CD8-positive, alpha-beta memory T cell (primary cell): Measurements from ENCODE around the gene XIRP1. TPM values are rescaled to one million over a fixed set of nuclear protein-coding genes. Genes with fewer than 3 reads are reported as not detected.
"Not testable (repeated sequence)": the region's sequence is repeated elsewhere in the genome, so short reads cannot be mapped to it uniquely, and the experiment has no call there.

Source experiments
- CTCF ChIA-PET: fragments of 350-600 bp; sonication (Branson Sonifier 250); formaldehyde crosslinking; loops from one replicate; lab custom pipeline; 2021; ENCODE audit warnings: antibody characterized with exemption; lab: Charles Lee
- POLR2A ChIA-PET: fragments of 350-600 bp; sonication (Branson Sonifier 250); formaldehyde crosslinking; loops from one replicate; lab custom pipeline; 2021; ENCODE audit warnings: antibody characterized with exemption; lab: Charles Lee
- DNase-seq, 5 donors: peaks; one replicate each; pipeline versions ENCODE4 v3.0.0 to v3.0.0-alpha.2; 2020 to 2022; ENCODE audit warnings: mixed read lengths in 1 of 5
- H3K27ac ChIP-seq: one replicate; pipeline ENCODE4 v1.7.0; 2013; ENCODE audit warnings: low read depth, mild to moderate bottlenecking, low read length, moderate library complexity
- H3K27me3 ChIP-seq: 2 replicates; pipeline ENCODE4 v1.7.0; 2013; ENCODE audit warnings: low read length, mild to moderate bottlenecking; ENCODE audit not compliant: insufficient read depth, poor library complexity, severe bottlenecking
- H3K36me3 ChIP-seq: 2 replicates; pipeline ENCODE4 v1.7.0; 2013; ENCODE audit warnings: mild to moderate bottlenecking, low read length, moderate library complexity; ENCODE audit not compliant: insufficient read depth
- H3K4me1 ChIP-seq: 2 replicates; pipeline ENCODE4 v1.7.0; 2013; ENCODE audit warnings: mild to moderate bottlenecking, low read length, moderate library complexity; ENCODE audit not compliant: insufficient read depth
- H3K4me3 ChIP-seq: 2 replicates; pipeline ENCODE4 v1.7.0; 2013; ENCODE audit warnings: mild to moderate bottlenecking, low read length
- H3K9me3 ChIP-seq: 2 replicates; pipeline ENCODE4 v1.7.0; 2013; ENCODE audit warnings: mild to moderate bottlenecking, low read length
- H3K27ac Mint-ChIP-seq, 8 donors: one replicate each; pipeline ENCODE4 v1.8.0; 2020 to 2021; ENCODE audit warnings: mixed read lengths in 8 of 8, mild to moderate bottlenecking in 6 of 8, inconsistent platforms in 3 of 8, moderate library complexity in 3 of 8
- H3K27me3 Mint-ChIP-seq, 2 donors: one replicate each; pipeline ENCODE4 v1.8.0; 2020 to 2021; ENCODE audit warnings: mixed read lengths in 2 of 2, mild to moderate bottlenecking in 1 of 2, moderate library complexity in 1 of 2
- H3K36me3 Mint-ChIP-seq, 3 donors: one replicate each; pipeline ENCODE4 v1.8.0; 2020 to 2021; ENCODE audit warnings: mixed read lengths in 3 of 3, inconsistent platforms in 1 of 3, mild to moderate bottlenecking in 1 of 3
- H3K4me1 Mint-ChIP-seq, 3 donors: one replicate each; pipeline ENCODE4 v1.8.0; 2020 to 2021; ENCODE audit warnings: mixed read lengths in 3 of 3, inconsistent platforms in 1 of 3, mild to moderate bottlenecking in 1 of 3
- H3K4me3 Mint-ChIP-seq, 7 donors: one replicate each; pipeline ENCODE4 v1.8.0; 2020 to 2021; ENCODE audit warnings: mixed read lengths in 7 of 7, mild to moderate bottlenecking in 6 of 7, moderate library complexity in 4 of 7, inconsistent platforms in 2 of 7
- H3K9me3 Mint-ChIP-seq, 5 donors: one replicate each; pipeline ENCODE4 v1.8.0; 2020 to 2022; ENCODE audit warnings: mixed read lengths in 5 of 5, mild to moderate bottlenecking in 3 of 5, moderate library complexity in 2 of 5, inconsistent platforms in 1 of 5
- polyA plus RNA-seq: library from polyadenylated mRNA; unstranded; fragments of 300-500 nt; fragmentation: Illumina TruSeq; gene quantifications from one replicate; pipeline ENCODE4 v1.2.3, GENCODE V29; 2021
- total RNA-seq, 2 experiments: library from RNA; stranded (reverse); gene quantifications; one replicate each; pipeline ENCODE4 v1.2.3, GENCODE V29; 2021

XIRP1 gene
- total and polyA plus RNA-seq, 3 experiments from 2014 or later, result 4.1 to 5.3 TPM; not detected in 1

DNA sequence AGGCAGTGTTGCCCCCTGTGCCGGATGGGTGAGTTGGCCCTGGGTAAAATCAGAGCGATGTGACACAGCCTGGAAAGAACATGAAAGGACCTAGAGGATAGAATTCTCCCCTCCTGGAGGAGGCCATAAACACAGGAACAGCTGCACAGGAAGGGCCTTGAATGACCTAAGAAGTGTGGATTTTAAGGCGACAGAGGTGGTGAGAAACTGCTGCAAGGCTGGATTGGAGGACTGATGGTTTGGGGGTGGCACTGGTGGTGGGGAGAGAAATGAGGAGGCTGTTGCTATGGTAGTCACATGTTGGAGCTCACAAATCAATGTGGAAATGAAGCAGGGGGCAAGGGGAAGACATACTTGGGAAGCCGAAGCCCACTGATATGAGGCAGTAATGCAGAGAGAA lies 13.8 kb downstream of the XIRP1 start:
- CTCF ChIA-PET, result interaction anchor here (1.0 to 2.6 kb wide), 5 partner anchors 9 to 114 kb away, joined by 3 to 10 read pairs (median 4); no protein-coding TSS in a partner anchor

DNA sequence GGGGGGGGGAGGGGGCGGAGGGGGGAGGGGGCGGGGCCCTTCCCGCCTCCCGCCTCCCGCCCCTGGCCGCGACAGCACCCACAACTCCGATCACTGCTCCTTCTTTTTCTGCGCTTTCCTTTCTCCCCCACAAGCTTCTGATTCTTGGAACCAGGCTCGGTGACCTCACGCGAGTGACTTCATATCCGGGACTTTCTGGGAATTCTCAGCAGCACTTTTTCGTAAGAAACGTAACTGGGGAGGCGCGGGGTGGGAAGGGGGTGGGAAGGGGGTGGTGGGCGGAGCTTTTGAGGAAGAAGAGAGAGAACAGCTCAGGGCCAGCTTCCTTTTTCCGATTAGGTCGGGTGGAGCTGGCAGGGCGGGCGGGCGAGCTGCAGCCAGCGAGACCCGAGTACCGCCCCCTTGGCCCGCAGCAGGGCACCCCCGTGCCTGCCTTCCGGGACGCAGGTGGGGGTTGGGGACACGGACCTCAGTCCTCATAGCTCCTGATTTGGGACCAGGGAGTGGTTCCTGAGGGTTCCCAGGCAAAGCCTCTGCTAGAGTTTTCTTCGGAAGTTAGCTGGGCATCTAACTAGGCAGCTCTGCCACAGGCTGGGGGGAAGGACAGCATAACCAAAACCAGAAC lies 14.6 kb downstream of the XIRP1 start:
- H3K4me1 Mint-ChIP-seq, result peaks cover 36 to 37% (median 36%) of the 10 kb centered on the region in 3 donors
- H3K27ac ChIP-seq, result peak overlapping the region; percentile 67
- H3K9me3 Mint-ChIP-seq, result peaks cover 0 to 2% (median 0%) of the 10 kb centered on the region in 5 donors
- H3K4me1 ChIP-seq, result peaks cover 32% of the 10 kb centered on the region
- H3K27ac Mint-ChIP-seq, result peak overlapping the region; percentile 81 to 98 (median 94)
- ChIA-PET CTCF (interaction anchor here (1.0 to 2.6 kb wide), 5 partner anchors 8 to 114 kb away, joined by 3 to 10 read pairs (median 4); no protein-coding TSS in a partner anchor), POLR2A (interaction anchor here (1.0 kb wide), 1 partner anchor 27 kb away, joined by 3 read pairs; no protein-coding TSS in a partner anchor)
- H3K4me3 ChIP-seq, result peak overlapping the region; percentile 50
- no peaks in the 10 kb centered on the region for H3K36me3 Mint-ChIP-seq
- no peaks in the 10 kb centered on the region for H3K9me3 ChIP-seq
- H3K4me3 Mint-ChIP-seq, result peak overlapping the region; percentile 54 to 88 (median 79)
- peak; percentile 49 to 73 (median 57) for DNase-seq
- no peaks in the 10 kb centered on the region for H3K27me3 ChIP-seq
- H3K27me3 Mint-ChIP-seq, result no peaks in the 10 kb centered on the region
- no peaks in the 10 kb centered on the region for H3K36me3 ChIP-seq

More for the DNA sequence above, 13.8 kb downstream of the XIRP1 start:
- POLR2A ChIA-PET, result interaction anchor here (1.0 kb wide), 1 partner anchor 28 kb away, joined by 3 read pairs; no protein-coding TSS in a partner anchor
- Histone ChIP-seq H3K4me1 (peaks cover 32% of the 10 kb centered on the region), H3K36me3 (no peaks in the 10 kb centered on the region), H3K27me3 (no peaks in the 10 kb centered on the region), H3K4me3 (peak overlapping the region; percentile 50), H3K9me3 (no peaks in the 10 kb centered on the region), H3K27ac (peak overlapping the region; percentile 67)
- H3K9me3 Mint-ChIP-seq, result peaks cover 0 to 2% (median 0%) of the 10 kb centered on the region in 5 donors
- no peak for DNase-seq
- H3K27me3 Mint-ChIP-seq, result no peaks in the 10 kb centered on the region
- peaks cover 36 to 37% (median 36%) of the 10 kb centered on the region in 3 donors for H3K4me1 Mint-ChIP-seq
- peak overlapping the region; percentile 28 to 88 (median 57) for H3K4me3 Mint-ChIP-seq
- H3K36me3 Mint-ChIP-seq, result no peaks in the 10 kb centered on the region
- peak overlapping the region; percentile 24 to 98 (median 80) for H3K27ac Mint-ChIP-seq

DNA sequence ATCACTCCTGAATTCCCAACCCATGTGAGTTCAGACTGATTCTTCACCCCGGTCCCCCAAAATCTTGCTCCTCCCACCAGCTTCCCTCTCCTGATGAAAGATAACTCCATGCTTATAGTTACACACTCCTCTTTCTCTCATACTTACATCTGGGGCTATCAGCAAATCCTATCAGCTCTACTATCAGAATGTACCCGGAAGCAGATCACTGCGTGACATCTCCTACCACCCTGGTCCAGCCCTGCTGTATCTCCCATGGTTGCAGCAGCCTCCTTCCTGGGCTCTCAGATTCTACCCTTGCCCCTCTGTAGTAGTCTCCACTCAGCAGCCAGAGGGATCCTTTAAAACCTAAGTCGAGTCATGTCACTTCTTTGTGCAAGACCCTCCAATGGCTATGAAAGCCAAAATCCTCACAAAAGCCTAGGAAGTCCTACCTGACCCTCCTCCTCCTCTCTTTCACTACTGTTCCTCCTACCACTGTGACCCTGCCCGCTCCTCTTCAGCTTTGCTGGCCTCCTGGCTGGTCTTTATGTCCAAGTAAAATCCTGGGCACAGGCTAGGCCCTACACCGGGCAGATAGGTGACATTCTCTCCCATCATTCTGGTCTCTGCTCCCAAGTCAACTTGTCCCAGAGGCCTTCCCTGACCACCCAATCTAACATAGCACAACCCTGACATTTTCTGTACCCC lies 16.2 kb downstream of the XIRP1 start:
- ChIA-PET CTCF (interaction anchor here (0.8 to 2.6 kb wide), 3 partner anchors 14 to 112 kb away, joined by 3 to 10 read pairs (median 5); no protein-coding TSS in a partner anchor), POLR2A (interaction anchor here (0.6 kb wide), 1 partner anchor 18 kb away, joined by 3 read pairs; no protein-coding TSS in a partner anchor)
- Histone ChIP-seq H3K4me3 (no peak overlapping the region), H3K9me3 (no peaks in the 10 kb centered on the region), H3K4me1 (peaks cover 30% of the 10 kb centered on the region), H3K36me3 (no peaks in the 10 kb centered on the region), H3K27ac (no peak overlapping the region), H3K27me3 (no peaks in the 10 kb centered on the region)
- peaks cover 31 to 35% (median 33%) of the 10 kb centered on the region in 3 donors for H3K4me1 Mint-ChIP-seq
- DNase-seq, result no peak
- H3K4me3 Mint-ChIP-seq, result peak overlapping the region in 3 of 7 donors; percentile 26 to 54 (median 37)
- H3K36me3 Mint-ChIP-seq, result no peaks in the 10 kb centered on the region
- no peaks in the 10 kb centered on the region for H3K27me3 Mint-ChIP-seq
- peak overlapping the region; percentile 12 to 98 (median 88) for H3K27ac Mint-ChIP-seq
- H3K9me3 Mint-ChIP-seq, result peaks cover 0 to 2% (median 0%) of the 10 kb centered on the region in 5 donors

DNA sequence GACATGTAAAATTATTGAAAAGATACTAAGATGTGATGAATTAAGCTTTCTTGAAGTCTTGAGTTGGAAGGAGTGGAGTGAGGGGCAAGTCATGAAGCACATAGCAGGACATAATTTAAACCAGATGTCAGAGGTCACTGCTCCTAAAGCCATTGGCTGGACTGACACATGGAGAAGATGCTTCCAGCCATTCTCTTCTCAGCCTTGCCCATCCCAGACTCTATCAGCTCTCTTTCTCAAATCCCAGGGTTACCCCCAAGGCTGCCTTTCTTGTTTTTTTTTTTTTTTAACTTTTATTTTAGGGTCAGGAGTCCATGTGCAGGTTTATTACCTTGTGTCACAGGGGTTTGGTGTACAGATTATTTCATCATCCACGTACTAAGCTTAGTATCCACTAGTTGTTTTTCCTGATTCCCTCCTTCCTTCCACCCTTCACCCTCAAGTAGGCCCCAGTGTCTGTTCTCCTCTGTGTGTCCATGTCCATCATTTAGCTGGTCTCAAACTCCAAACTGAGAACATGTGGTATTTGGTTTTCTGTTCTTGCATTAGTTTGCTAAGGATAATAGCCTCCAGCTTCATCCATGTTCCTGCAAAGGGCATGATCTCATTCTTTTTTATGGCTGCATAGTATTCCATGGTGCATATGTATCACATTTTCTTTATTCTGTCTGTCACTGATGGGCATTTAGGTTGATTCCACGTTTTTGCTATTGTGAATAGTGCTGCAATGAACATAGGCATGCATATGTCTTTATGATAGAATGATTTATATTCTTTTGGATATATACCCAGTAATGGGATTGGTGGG lies 18.9 kb downstream of the XIRP1 start:
- Mint-ChIP-seq H3K4me3 (peak overlapping the region in 1 of 7 donors; percentile 51), H3K27me3 (no peaks in the 10 kb centered on the region), H3K4me1 (peaks cover 10 to 11% (median 10%) of the 10 kb centered on the region in 3 donors), H3K27ac (peak overlapping the region in 3 of 8 donors; percentile 3 to 42 (median 11)), H3K9me3 (peaks cover 0 to 2% (median 0%) of the 10 kb centered on the region in 5 donors), H3K36me3 (no peaks in the 10 kb centered on the region)
- H3K9me3 ChIP-seq, result no peaks in the 10 kb centered on the region
- no peak for DNase-seq
- H3K27me3 ChIP-seq, result no peaks in the 10 kb centered on the region
- peaks cover 6% of the 10 kb centered on the region for H3K4me1 ChIP-seq
- CTCF ChIA-PET, result interaction anchor here (3.1 kb wide), 1 partner anchor 115 kb away, joined by 11 read pairs; no protein-coding TSS in a partner anchor
- no peak overlapping the region for H3K4me3 ChIP-seq
- POLR2A ChIA-PET, result interaction anchor here (0.6 kb wide), 1 partner anchor 12 kb away, joined by 3 read pairs; no protein-coding TSS in a partner anchor
- no peaks in the 10 kb centered on the region for H3K36me3 ChIP-seq
- H3K27ac ChIP-seq, result no peak overlapping the region

DNA sequence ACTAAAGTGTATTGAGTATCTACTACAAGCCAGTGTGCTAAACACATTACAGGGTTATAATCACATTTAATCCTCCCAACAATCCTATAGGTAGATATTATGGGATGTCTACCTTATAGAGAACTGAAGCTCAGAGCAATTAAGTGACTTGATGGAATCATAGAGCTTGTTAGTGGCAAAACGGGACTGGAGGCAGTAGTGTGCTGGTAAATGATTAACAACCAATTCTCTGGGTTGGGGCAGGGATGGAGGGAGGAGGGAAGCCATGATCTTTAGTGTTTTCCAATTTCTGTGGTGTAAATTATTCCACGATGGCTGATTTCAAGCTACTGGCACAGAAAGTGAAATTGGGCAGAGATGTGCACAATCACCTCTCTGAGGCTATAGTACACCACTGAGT lies 20.5 kb downstream of the XIRP1 start:
- Mint-ChIP-seq H3K4me3 (peak overlapping the region in 1 of 7 donors; percentile 18), H3K27ac (peak overlapping the region in 2 of 8 donors; percentile 1 to 49)
- POLR2A ChIA-PET, result no interaction called here

DNA sequence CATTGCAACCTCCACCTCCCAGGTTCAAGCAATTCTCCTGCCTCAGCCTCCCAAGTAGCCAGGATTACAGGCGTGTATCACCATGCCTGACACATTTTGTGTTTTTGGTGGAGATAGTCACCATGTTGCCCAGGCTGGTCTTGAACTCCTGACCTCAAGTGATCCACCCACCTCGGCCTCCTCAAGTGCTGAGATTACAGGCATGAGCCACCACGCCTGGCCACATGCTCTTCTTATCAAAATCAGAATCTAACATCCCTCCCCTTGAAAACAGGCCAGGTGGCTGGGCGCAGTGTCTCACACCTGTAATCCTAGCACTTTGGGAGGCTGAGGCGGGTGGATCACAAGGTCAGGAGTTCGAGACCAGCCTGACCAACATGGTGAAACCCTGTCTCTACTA lies 21.5 kb downstream of the XIRP1 start:
- H3K9me3 Mint-ChIP-seq, H3K27me3 ChIP-seq, POLR2A ChIA-PET, H3K27ac Mint-ChIP-seq, DNase-seq, H3K4me1 Mint-ChIP-seq, H3K9me3 ChIP-seq, H3K4me1 ChIP-seq, H3K4me3 ChIP-seq, H3K4me3 Mint-ChIP-seq, H3K27ac ChIP-seq, H3K36me3 Mint-ChIP-seq, H3K36me3 ChIP-seq, H3K27me3 Mint-ChIP-seq: not testable (repeated sequence)
- CTCF ChIA-PET, result interaction anchor here (2.0 to 3.1 kb wide), 2 partner anchors 117 to 121 kb away, joined by 5 to 11 read pairs; no protein-coding TSS in a partner anchor

More for the DNA sequence above, 20.5 kb downstream of the XIRP1 start:
- H3K36me3 Mint-ChIP-seq, result no peaks in the 10 kb centered on the region
- H3K36me3 ChIP-seq, result no peaks in the 10 kb centered on the region
- H3K9me3 ChIP-seq, result no peaks in the 10 kb centered on the region
- H3K9me3 Mint-ChIP-seq, result no peaks in the 10 kb centered on the region
- CTCF ChIA-PET, result interaction anchor here (2.0 to 3.1 kb wide), 2 partner anchors 116 to 120 kb away, joined by 5 to 11 read pairs; no protein-coding TSS in a partner anchor
- no peak overlapping the region for H3K4me3 ChIP-seq
- no peaks in the 10 kb centered on the region for H3K27me3 ChIP-seq
- no peaks in the 10 kb centered on the region for H3K4me1 ChIP-seq
- peaks cover 0 to 2% (median 0%) of the 10 kb centered on the region in 3 donors for H3K4me1 Mint-ChIP-seq
- no peaks in the 10 kb centered on the region for H3K27me3 Mint-ChIP-seq
- no peak overlapping the region for H3K27ac ChIP-seq
- no peak for DNase-seq

DNA sequence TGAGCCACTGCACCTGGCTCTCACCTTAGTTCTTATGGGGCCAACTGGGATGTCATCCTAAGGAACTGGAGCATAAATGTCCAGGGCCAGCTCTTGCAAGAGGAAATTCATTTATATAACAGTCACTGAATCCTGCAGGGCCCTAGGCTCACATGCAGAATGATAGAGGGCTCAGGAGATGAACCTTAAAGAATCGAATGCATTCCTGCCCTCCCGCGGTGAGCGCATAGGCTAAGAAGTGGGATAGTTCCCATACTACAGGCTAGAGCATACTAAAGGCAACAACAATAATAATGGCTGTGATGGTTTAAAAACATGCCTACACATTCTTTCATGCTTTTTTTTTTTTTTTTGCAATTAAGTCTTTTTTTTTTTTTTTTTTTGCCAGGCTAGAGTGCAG lies 21.9 kb downstream of the XIRP1 start:
- Mint-ChIP-seq H3K27ac (no peak overlapping the region), H3K4me1 (no peaks in the 10 kb centered on the region), H3K27me3 (no peaks in the 10 kb centered on the region), H3K4me3 (no peak overlapping the region), H3K36me3 (no peaks in the 10 kb centered on the region), H3K9me3 (no peaks in the 10 kb centered on the region)
- Histone ChIP-seq H3K27ac (no peak overlapping the region), H3K4me1 (no peaks in the 10 kb centered on the region), H3K27me3 (no peaks in the 10 kb centered on the region), H3K4me3 (no peak overlapping the region), H3K36me3 (no peaks in the 10 kb centered on the region), H3K9me3 (no peaks in the 10 kb centered on the region)
- CTCF ChIA-PET, result interaction anchor here (1.8 kb wide), 1 partner anchor 8 kb away, joined by 6 read pairs; no protein-coding TSS in a partner anchor
- no peak for DNase-seq
- POLR2A ChIA-PET, result no interaction called here
